ENCODE measurements around the gene RCC2.
"Not testable (repeated sequence)": the region's sequence is repeated elsewhere in the genome, so short reads cannot be mapped to it uniquely, and the experiment has no call there.

Gene RCC2

DNA sequence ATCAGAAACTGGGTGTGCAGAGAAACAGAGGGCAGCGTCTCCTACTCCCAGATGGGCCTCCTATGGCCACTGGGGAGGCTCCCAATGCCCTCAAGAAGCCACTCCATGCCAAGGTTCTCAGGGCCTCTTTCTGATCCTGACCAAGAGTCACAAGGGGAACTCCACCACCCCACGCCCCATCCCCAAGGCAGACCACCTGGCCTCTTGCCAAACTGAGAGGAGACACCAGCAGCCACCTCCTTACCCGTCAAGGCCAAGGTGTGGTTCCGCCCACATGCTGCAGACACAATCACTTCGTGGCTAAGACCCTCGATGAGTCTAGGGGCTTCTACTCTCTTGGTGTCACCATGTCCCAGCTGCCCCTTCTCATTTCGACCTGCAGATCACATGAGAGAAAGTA is 17.0 kb downstream of the RCC2 start:
- in situ Hi-C loops (cut with HindIII; ENCODE audit: low sequenced_read_pairs) = no loop called here

DNA sequence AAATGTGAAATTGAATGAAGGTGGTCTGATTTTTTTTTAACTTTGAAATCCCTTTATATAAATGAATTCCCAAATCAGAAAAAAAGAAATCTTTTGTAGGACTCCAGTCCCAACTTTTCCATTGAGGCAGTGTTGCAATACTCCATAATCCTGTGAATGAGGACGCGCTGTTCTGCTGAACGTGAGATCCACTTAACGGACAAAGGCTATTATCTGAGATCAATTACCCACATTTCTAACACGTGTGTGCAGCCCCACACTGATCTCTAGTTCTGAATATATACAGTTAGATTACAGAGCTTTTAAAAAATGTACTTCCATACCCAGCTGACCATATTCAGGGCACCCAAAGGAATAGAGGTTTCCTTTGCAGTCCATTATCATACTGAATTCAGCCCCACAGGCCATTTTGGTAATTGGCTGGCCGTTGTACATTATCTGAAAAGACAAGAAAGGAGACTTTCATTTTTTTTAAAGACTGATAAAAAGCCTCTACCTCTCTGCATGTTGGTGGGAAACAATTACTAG is 19.0 kb downstream of the RCC2 start:
- in situ Hi-C loops (cut with HindIII; ENCODE audit: low sequenced_read_pairs) = no loop called here

DNA sequence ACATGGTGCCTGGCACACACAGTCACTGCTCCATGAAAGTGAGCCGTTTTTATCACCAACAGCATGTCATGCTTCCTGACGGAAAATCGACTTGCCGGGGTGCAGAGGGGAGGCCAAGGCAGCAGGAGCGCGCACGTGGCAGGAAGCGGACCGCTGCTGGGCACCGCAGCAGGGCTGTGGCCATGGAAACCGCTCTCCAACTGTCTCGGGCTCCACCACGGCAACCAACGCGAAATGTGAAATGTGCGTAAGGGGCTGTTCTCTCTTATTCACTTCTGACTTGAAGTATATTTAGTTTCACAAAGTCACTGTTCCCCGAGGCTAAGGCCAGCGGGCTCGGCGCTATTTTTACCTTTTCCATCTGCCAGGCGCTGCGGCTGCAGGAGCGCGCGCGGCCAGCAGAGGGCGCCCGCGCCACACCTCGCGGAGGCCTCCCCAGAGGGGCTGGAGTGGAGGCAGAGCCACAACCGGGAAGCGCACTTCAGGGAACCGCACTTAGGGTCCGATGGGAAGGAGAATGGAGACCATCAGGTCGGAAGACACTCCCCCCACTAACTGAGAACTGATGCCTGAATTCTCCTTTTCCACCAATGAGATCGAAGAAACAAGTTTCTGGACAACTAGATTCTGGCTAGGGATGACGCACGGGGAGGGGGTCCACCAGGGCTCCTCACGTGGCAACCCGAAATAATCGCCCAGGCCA is 19.7 kb downstream of the RCC2 start:
- in situ Hi-C loops (cut with HindIII; ENCODE audit: low sequenced_read_pairs) = no loop called here

DNA sequence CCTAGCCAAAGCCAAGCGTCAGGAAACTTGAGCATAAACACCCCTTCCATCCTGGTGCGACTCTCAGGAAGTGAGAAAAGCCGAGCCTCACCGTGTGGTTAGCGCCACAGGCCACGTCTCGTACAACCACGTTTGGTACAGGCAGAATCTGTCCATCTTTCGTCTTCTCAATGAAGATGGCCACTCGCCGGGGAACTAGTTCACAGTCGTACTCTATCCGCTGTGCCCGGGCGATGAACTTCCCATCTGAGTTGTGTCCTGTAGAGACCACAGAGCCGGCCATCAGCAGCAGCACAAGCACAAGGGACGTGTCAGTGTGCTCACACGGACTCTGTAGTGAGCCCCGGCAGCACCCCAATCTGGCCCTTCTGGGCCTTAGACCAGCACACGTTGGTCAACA is 23.1 kb downstream of the RCC2 start:
- in situ Hi-C loops (cut with HindIII; ENCODE audit: low sequenced_read_pairs) = no loop called here

DNA sequence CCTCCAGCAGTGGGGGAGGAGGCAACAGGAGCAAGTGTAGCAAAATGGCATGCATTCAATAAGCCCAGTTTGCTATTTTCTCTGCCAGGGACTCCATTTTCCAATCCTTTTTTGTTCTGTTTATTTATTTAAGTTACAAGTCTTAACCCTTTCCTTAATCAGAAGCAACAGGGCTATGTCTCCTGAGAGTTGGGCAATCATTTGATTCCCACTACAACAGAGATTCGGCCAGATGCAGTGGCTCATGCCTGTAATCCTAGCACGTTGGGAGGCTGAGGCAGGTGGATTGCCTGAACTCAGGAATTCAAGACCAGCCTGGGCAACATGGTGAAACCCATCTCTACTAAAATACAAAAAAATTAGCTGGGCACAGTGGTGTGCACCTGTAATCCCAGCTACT is 25.5 kb downstream of the RCC2 start:
- in situ Hi-C loops (cut with HindIII; ENCODE audit: low sequenced_read_pairs) = no loop called here

DNA sequence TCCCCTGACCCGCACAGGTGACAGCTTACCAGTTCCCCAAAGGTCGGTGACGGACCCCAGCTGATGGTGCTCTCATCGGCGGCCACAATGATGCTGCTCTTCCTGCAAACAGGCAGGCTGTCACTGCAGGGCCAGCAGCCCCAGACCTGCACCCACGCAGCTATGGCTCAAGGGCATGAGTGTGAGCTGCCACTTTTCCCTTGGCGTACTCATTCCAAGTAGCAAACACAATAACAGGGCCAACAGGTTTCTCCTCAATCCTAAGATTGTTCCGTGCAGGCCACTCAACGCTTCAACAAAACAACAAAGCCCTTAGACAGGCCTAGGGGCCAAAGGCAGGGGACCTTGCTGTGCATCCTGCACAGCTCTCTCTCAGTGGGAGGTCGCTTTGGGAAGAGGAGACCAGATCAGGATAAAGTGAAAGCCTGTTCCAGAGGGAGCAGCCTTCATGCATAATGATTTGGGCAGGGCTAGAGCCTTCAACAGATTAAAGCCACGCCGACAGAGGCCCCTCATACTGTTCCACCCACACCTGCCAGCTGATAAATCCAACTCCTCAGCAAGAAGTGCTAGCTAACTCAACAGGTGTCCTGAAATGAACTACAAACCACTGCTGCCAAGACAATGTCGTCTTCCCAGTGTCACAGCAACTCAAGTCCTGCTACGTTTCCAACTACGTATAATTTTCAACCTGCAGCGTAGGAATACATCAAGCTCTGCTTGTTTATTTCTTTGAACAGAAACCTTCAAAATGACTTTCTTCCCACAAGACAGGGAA is 27.2 kb downstream of the RCC2 start:
- in situ Hi-C loops (cut with HindIII; ENCODE audit: low sequenced_read_pairs) = no loop called here

DNA sequence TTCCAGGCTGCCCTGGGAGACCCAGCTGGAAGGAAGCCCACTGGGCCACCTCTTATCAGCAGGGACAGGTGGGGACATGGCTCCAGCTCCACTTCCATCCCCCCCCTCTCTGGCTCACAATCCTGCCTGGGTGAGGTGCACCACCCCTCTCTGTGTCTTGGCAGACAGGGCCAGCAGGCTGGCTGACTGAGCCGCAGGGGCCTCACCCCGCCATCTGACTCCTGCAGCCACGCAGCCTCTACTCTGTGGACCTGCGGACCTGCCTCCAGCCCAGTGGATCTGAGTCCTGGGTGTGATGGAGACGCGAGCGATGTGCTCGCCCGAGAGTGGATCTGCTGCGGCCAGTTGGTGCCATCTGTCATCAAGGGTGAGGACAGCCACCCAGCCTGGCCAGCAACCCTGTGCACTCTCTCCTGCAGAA is 30.1 kb downstream of the RCC2 start:
- in situ Hi-C loops (cut with HindIII; ENCODE audit: low sequenced_read_pairs) = no loop called here

DNA sequence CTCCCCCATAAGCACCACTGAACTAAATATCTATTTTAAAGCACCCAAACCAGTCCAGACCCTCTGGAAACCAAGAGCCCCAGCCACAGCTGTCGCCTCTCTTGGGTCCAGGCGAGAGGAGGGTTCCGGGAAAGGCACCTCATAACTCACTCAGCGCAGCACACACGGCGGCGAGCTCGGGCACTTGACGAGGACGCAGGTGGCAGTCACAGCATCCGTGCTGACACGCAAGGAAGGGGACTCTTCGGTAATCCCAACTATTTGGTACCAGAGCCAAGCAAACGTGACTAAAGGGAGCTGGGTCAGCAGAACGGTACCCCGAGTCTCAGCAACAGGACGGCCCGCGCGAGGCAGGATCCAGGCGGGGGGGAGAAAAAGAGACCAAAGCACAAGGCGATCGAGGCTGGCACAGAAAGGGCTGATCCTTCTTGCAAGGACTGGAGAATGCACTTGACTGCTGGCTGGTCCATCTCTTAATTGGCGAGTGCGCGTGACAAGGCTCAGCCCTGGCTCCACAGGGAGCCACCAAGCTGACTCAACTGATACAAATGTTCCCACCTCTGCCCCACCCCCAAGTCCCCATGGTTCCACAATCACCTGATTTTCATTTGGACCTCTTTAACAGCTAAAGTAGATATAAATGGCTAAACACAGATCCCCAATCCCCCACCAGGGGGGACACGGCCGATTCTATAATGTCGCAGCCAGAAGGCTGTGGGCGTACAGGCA is 31.5 kb downstream of the RCC2 start:
- in situ Hi-C loops (cut with HindIII; ENCODE audit: low sequenced_read_pairs) = not testable (repeated sequence)

DNA sequence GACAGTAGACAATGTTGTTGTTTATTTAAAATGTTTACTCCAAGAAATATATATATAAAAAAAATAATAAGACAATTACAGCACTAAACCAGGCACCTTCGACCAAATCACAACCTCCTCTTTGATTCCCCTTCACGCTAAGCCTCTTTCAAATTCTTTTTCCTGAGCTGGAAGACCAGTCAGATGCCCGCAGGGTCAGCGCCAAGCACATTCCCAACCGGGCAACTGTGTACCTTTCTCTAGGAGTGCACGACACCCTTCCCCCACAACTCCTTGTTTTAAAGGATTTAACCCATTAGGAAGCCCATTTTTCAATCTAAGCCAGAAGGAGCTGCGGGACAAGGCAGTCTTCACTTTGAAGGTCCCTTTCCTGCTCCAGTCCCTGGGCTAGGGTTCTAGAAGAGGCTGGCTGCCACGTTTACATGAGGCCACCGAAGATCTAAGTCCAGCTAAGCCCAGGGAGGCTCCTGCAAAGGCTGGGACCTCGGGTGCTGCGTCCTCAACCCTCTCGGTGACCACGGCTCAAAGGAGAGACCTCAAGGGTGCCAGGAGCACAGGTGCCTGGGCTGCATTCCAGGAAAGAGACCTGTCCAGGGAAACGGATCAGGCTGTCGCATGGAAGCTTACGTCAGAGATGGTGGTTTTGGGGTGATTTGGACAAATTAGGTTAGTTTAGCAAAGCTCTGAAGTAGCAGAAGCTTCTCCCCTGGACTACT is 32.6 kb downstream of the RCC2 start:
- in situ Hi-C loops (cut with HindIII; ENCODE audit: low sequenced_read_pairs) = not testable (repeated sequence)

DNA sequence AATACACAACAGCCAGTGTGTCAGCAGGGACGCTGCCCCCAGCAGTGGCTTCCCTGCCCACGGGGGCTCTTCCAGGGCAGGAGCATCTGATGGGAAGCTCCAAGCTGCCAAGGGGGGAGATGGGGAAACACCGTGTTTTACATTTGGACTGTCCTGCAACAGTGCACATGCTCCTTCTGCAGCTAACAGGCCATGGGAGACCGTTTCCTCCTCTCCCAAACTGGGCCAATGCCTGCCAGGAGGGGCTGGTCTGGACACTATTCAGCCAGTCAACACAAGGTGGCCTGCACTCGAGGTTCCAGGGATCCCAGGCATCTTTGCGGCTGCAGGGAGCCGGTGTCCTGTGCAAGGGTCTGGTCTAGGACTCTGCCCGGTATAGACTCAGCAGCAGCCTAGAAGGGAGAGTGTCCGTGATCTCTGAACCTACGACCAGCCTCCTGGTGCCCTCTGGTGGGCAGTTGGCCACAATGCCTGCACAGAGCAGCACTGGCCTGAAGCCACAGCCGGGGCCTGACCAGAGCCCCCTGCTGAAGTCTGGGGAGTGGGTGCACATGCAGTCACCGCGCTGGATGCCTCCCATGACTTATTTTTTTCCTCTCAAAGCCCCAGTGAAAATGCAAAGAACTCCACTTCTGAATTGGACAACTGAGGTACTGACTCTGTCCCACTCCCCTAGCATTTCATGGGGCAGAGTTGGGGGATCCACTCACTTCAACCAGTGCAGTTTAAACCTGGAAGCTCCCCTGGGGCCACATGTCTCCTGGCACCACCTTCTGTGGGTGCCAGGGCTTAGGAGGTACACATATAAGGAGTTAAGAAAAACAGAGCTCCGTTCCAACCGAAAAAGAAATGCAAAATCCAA is 33.3 kb downstream of the RCC2 start:
- in situ Hi-C loops (cut with HindIII; ENCODE audit: low sequenced_read_pairs) = no loop called here

DNA sequence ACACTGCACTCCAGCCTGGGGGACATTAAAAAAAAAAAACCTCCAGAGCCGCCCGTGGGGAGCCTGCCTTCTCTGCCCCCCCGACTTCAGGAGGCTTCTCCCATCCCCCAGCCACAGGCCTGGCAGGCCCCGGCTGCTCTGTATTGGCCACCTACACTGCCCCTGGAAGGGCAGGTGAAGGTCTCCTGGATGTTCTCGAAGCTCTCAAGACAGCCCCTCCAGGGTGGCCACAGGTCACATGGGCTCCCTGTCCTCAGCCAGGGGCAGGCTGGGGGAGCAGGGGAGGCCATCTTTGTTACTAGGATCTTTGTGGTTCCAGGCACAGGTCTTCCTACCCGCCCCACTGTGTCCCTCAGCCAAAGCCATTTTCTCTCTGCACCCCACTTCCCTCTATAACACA is 34.7 kb downstream of the RCC2 start:
- in situ Hi-C loops (cut with HindIII; ENCODE audit: low sequenced_read_pairs) = no loop called here

DNA sequence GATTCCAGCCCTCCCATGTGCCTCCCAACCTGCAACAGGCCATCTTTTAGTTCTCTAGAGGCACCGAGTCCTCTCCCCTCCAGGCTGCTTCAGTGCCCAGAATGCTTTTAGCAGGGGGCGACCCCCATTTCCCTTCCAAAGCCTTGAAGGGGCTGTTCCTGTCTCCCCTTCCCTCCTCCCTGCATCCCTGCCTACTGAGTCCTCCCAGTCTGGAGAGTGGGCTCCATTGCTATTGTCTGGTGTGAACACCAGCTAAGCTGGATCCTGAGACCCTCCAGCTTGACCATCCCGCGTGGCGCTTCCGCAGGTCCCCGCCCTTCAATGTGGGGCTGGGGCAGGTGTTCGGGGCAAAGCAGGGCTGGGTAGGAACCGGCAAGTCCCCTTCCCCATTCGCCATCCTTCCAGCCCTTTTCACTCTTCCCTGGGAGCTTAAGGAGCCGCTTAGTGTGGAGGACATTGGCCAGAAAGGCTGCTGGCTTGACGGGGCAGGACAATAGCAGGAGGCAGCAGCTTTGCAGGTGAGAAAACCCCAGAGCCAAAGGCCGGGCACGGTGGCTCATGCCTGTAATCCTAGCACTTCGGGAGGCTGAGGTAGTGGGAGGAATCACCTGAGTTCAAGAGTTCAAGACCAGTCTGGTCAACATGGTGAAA is 35.3 kb downstream of the RCC2 start:
- in situ Hi-C loops (cut with HindIII; ENCODE audit: low sequenced_read_pairs) = no loop called here

DNA sequence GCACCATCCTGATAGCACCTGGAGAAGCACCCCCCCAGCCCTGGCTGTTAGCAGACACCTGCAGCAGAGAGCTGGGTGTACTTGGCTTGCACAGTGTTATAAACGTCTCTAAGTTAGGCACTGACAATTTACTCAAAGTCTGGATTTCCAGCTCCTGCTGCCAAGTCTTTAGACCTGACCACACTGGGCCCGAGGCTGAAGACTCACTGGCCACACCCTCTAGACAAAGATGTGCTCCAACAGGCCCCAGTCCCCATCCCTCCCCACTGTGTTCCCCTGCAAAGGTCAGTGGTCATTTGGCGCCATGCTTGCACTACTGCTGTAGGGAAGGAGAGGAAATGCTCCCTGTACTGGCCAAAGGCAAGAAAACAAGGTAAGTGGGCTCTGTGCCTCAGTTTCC is 36.4 kb downstream of the RCC2 start:
- in situ Hi-C loops (cut with HindIII; ENCODE audit: low sequenced_read_pairs) = no loop called here

DNA sequence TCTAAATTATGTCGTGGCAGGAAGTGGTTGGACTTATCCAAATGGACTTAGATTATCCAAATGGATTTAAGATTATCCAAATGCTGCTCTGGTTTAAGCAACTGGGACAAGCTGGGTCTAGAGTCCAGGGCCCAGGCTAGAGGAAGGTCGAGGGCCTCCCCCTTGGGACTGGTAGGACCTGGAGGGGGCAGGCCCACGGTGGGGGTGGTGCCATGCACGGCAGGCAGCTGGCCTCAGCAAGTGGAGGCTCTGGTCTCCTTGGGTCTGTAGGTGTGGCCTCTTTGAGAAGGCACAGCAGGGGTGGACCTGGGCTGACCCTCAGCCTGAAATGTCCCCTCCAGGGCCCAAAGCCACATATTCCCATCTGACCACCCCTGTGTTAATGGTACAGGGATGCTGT is 37.6 kb downstream of the RCC2 start:
- in situ Hi-C loops (cut with HindIII; ENCODE audit: low sequenced_read_pairs) = no loop called here

DNA sequence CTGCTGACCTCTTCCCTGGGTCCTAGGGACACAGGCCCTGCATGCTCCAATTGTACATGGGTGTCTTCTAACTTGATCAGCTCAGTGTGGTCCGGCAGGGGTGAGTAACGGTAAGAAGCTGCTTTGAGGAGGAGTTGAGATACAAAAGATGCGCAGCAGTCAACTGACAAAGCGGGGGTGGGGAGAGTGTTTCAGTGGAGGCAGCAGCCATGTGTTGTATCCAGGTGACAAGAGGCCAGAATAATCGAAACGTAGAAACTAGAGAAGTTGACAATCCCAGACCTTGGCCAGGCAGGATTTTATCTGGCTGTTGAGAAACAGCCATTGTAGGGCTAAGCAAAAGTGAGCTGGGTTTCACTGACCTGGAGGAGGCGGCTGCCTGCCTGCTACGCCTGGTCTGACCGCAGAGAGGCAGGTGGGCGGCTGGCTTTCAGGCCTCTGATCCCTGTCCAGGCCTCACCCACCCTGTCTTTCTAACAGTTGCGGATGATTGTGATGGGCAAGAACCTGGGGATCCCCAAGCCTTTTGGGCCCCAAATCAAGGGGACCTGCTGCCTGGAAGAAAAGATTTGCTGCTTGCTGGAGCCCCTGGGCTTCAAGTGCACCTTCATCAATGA is 38.6 kb downstream of the RCC2 start:
- in situ Hi-C loops (cut with HindIII; ENCODE audit: low sequenced_read_pairs) = no loop called here

DNA sequence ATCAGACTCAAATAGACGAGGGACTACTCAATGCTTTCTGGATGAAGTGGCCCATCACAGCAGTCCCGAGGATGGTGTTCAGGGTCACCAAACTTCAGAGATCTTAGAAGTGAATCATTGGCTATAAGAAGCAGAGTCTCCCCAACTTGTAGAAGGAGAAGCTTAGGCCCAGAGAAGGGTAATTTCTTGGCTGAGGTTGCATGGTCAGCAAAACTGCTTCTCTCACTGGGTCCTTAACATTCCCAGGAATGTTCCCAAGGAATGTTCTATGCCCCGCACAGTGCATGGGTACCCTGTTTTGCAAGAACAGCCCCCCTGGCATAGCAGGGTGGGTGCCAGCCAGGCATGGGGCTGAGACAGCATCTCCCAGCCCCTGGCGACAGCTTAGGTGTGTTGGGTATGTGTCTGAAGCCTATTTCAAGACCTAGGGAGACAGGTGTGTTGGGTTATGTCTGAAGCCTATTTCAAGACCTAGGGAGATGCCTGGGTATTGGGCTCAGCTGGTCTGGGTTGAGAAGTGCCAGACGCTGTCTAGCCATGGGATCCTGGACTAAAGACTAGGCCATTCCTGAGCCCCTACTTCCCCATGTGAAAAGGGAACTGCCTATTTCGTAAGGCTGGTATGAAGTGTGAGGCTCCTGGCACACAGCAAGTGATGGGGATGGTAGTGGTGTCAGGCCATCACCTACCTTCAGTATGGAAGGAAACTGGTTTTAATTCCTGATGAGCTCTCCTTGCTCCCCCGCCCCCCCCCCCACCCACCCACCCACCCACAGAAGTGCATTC is 41.4 kb downstream of the RCC2 start:
- in situ Hi-C loops (cut with HindIII; ENCODE audit: low sequenced_read_pairs) = no loop called here

DNA sequence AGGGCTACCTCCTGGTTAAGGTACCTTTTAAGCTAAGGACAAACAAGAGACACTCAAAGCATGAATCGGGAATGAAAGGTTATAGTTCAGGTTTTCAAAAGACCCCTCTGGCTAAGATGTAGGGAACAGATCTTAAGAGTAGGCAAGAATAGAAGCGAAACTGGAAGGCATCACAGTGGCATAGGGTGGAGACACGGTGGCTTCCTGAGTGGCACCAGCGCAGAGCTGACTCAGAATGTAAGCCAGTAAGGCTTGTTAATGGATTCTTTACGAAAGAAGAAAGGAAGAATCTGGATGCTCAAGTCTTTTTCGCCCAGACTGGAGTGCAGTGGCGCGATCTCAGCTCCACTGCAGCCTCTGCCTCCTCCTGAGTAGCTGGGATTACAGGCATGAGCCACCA is 46.2 kb downstream of the RCC2 start:
- in situ Hi-C loops (cut with HindIII; ENCODE audit: low sequenced_read_pairs) = no loop called here

DNA sequence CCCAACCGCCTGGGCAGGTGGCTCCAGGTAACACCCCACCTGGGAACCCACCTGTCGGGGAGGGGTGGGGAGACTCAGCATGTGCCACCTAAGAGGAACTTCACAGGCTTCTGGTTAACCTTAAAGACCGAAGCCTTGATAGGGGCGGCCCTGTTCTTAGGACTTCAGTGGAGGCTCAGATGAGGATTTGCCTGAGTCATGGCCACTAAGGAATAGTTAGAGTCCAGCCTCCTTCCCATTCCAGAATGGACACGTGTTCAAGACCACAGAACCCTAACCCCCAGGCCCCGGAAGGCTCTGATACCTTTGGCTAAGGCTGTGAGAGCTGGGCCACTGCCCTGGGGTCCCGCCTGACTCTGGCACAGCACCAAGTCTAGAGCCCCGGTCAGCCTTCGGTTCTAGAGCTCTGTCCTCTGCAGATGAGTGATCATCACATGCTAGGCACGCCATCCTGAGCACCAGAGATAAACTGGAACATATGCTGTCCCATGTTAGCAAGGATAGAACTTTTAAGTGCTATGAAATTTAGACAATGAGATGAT is 47.2 kb downstream of the RCC2 start:
- in situ Hi-C loops (cut with HindIII; ENCODE audit: low sequenced_read_pairs) = no loop called here
